ENCODE data around the gene CACNA1E.
"Not testable (repeated sequence)": the region's sequence is repeated elsewhere in the genome, so short reads cannot be mapped to it uniquely, and the experiment has no call there.

The CACNA1E gene

DNA sequence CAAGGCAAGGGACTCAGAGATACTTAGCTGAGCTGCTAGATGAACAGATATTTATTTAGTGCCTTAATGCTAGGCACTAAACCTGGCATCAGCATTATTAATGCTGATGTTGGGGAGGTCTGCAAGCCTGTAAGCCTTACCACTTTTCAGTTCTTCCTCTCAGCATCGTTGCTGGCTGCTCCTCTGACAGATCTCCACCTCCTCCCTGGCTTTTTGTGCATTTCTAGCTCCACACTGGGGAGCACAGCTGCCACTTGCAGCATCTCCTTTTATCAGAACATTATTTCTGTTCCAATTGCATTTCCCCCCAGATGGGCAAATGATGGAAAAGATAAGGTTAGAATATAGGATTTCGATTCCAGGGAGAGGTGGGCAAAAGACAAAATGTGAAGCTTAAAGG is 34.8 kb downstream of the CACNA1E start:
- DNase-seq = no peak

- no peak for DNase-seq
Measured at GRCh38 chr1:181522864-181523263, 39.5 kb downstream of the CACNA1E start.

- no peak for DNase-seq
Measured at GRCh38 chr1:181525104-181525721, 41.9 kb downstream of the CACNA1E start.

DNA sequence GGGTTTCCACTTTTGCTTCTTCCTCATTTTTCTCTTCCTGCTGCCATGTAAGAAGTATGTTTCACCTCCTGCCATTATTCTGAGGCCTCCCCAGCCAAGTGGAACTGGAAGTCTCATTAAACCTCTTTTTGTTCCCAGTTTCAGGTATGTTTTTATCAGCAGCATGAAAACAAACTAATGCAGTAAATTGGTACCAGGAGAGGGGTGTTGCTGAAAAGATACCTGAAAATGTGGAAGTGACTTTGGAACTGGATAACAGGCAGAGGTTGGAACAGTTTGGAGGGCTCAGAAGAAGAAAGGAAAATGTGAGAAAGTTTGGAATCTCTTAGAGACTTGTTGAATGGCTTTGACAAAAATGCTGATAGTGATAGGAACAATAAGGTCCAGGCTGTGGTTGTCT is 44.9 kb downstream of the CACNA1E start:
- not testable (repeated sequence) for DNase-seq

DNA sequence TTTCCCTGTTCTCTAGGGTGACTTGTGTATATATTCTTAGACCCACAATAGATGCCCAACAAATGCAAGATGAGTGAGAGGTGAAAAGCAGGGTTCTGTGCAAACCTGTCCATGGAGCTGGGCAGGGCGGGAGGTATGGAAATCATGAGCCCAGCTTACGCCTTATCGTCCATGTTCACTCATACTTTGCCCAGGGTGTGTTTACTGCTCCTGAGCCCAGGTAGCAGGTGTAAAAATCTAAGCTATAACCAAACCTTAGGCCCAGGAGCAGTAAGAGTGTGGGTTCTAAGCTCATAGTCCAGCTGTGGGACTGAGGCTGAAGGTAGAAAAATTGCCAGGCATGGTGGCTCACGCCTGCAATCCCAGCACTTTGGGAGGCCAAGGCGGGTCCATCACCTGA is 48.1 kb downstream of the CACNA1E start:
- no peak for DNase-seq

DNA sequence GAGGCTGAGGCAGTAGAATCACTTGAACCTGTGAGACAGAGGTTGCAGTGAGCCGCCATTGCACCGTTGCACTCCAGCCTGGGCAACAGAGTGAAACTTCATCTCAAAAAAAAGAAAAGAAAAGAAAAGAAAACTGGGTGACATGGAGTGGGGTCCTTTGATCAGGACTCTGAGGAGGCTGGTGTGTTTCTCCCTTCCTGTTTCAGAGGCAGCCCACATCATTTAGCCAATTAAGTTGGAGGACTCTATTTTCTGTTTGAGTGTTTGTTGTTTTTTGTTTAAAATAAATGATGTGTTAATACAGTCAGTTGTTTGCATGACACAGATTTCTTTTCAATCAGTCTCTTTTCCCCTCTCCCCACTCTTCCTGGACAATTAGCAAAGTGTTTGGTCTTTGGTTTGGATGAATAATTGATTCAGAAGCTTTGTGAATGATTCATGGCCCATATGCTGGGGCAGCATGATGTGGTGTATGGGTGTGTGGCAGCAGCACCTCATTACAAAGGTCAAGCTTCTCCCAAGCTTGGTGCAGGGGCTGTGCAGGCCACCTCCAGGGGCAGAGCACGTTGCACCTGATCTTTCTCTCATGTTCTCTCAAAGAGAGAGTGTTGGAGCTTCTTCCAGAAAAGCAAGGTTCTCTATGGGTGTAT is 48.8 kb downstream of the CACNA1E start:
- DNase-seq = no peak

DNA sequence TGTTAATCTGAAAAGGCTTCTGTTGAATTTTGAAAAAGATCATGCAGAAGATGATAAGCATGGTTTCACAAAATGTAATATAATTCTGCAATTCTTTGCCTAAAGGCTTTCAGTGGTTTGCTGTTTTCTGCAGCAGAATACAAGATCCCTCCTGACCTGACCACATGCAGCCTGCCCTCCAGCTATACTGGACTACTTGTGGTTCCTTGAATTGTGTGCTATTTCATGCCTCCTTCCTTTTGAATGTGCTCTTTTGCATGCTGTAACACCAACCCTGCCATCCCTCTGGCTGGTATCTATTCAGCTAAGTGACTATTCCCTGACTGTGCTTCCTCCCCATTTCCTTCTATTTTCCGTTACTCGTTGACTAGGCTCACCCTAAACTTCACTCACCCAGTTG is 55.5 kb downstream of the CACNA1E start:
- DNase-seq = no peak

GRCh38 chr1:181541458-181541857 is 58.1 kb downstream of the CACNA1E start:
- DNase-seq = no peak

DNA sequence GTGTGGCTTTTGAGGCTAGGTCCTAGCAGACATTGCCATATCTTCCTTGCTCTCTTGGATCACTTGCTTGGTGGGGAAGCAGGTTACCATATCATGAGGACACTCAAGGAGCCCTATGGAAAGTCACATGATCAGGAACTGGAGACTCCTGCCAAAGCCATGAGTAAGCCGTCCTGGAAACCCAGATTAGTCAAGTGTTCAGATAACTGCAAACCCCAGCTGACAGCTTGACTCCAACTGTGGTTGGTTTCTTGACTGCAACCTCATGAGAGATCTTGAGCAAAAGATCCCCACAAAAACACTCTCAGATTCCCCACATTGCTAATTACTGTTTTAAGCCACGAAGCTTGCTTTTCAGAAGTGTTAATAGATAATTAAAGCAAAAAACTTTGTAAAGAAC is 58.6 kb downstream of the CACNA1E start:
- DNase-seq = no peak

- DNase-seq = not testable (repeated sequence)
Measured at GRCh38 chr1:181542406-181542805, 59.1 kb downstream of the CACNA1E start.

GRCh38 chr1:181545395-181545794 is 62.1 kb downstream of the CACNA1E start:
- DNase-seq = no peak

DNA sequence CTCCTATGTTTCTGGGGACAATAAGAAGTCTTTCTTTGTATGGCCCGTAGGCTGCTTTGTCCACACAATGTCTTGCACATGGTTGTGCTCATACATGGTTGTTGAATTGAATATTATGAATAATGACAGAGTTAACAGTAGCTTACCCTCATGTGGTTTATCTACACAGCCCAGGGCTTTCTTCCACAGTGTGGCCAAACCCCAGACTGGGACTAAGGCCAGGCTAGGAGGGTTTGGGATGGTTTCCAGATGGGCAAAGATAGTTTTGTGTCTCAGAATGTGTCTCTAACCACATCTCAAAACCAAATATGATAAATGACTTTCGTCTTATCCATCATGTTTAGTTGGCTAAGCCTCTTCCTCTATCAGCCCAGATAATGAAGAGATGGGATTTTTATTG is 65.2 kb downstream of the CACNA1E start:
- DNase-seq = no peak

GRCh38 chr1:181551249-181551648 is 67.9 kb downstream of the CACNA1E start:
- DNase-seq = no peak

DNA sequence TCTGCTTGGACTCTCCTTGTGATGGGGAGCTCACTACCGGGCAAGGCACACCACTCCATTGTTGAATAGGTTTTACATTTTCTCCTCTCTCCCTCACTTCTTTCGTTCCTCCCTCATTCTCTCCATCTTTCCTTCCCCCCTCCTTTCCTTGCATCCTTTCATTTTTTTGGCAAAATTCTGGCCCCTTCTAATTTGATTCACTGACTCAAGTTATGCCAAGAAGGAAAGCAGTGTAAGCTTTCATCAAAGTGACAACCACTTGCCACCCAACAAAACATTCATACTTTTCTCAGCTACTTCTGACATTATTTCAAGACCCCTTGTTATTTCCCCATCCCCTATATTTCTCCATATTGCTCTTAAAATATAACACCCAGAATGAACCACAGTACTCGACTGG is 68.4 kb downstream of the CACNA1E start:
- no peak for DNase-seq

DNA sequence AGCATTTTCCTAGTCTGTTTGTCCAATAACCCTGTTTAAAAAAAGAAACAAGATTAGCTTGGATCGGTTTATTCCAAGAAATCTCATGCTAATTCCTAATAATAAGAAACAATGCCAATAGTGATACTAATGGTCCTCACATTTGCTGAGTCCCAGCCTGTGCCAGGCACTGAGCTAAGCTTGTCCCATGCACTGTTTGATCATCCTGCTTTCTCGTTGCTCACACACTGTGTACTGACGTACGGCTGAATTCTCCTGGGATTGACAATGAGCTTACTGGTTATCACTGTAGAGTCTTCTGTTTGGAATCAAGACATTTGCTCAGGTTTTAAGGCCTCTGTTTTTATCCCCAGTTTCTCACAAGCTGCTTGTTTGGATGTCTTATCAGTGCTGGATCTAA is 71.1 kb downstream of the CACNA1E start:
- DNase-seq = no peak

DNA sequence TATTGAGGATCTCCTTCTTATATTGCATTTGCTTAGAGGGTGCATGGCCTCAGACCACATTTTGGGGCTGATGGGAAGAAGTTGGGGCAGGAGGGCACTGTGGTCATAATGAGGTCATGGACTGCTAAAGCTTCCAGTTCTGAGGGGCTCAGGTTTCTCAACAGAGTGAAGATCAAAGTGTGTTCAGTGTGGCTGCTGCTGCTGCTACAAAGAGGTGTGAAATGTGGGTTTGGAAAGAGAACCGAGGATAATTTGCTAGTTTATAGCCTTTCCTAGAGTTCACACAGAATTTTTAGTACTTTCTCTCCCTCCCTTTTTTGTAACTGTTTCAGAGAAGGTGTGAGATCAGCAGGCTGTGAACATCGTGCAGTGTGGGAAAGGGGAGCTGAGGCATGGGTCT is 73.3 kb downstream of the CACNA1E start:
- DNase-seq = no peak

- DNase-seq = no peak
Measured at GRCh38 chr1:181557313-181557712, 74.0 kb downstream of the CACNA1E start.

DNA sequence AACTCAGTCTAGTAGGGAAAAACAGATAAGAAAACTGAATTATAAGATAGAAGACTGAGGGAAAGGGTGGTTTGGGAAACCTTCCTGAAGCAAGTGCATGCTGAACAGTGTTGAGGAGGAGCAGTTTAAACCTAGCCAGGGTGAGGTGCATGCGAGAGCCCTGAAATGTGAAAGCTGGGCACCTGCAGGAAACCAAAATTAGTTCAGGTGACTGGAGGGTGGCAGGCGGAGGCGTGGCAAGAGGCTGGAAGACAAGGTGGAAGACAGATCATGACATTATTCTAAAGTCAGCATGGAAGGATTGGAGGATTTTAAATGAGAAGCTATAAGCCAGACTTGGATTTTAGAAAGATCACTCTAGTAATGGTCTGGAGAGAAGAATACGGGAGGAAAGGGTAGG is 75.1 kb downstream of the CACNA1E start:
- no peak for DNase-seq

GRCh38 chr1:181559142-181559541 is 75.8 kb downstream of the CACNA1E start:
- DNase-seq = no peak

DNA sequence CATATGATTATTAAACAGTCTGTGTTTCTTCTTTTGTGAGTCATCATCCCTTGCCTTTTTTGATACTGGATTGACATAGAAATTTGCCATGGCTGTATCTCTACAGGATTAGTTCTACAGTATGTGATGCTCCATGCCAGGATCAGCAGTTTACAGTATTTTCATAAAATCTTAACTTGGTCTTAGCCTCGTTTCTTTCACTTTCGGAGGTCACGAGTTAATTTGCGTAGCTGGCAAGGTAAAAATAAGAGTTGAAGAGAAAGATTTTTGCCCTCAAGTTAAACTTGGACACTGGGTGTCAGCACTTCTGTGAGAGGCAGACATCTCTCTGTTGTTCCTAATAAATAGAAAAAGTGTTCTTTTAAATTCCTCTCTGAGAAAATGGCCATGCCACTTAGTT is 79.1 kb downstream of the CACNA1E start:
- DNase-seq = no peak

DNA sequence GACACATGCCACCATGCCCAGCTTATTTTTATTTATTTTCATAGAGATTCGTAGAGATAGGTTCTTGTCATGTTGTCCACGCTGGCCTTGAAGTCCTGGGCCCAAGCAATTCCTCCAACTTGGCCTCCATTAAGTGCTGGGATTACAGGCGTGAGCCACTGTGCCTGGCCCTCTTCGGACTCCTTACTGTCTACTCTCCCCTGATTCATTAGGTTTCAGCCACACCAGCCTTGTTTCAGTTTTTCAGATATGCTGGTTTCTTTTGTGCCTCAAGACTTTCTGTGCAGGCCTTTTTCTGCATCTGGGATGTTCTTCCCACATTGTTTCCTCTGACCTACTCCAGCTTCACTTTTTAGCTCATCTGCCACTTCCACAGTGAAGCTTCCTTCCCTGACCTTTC is 85.4 kb downstream of the CACNA1E start:
- no peak for DNase-seq

DNA sequence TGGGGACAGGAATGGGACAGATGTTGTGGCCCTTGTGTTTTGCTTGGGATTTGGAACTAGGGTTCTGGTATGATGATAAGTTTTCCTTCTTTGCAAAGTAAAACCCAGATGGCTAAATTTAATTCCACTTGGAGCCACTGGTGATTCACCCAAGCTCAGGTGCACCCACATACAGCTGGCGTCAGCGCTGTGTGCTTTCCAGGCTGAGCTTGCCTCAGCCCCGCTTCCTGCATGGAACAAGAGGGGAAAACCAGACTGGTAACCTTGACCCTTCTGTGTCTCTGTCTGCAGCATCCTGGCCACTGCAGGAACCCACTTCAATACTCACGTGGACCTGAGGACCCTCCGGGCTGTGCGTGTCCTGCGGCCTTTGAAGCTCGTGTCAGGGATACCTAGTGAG is 94.2 kb downstream of the CACNA1E start:
- no peak for DNase-seq

DNA sequence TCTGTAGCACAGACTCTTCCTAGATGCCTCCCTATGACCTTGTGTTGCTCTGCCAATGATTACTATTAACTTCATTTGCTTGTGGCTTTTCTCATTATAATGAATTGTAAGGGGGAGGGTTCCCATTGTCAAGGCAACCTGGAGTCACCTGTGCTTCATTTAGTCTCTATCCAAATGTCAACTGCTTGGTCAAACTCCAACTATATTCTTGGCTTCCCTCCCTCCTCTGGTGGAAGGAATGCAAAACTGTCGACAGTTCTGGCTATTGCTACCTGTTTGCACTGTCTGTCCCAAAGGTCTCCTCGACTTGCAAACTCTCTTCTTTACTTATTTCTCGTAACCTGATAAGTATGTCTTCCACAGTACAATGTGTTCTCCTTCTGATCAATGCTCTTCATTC is 100.3 kb downstream of the CACNA1E start:
- DNase-seq = no peak

- no peak for DNase-seq
Measured at GRCh38 chr1:181587870-181588438, 104.6 kb downstream of the CACNA1E start.

GRCh38 chr1:181588631-181589030 is 105.3 kb downstream of the CACNA1E start:
- no peak for DNase-seq

All from NCI-H446 treated with DMSO at 0.1 percent for 48 hours (cell line).